Osteoblast (primary cell): ENCODE measurements around the gene KCNIP3. TPM values are rescaled to one million over a fixed set of nuclear protein-coding genes. Genes with fewer than 3 reads are reported as not detected.

ENCODE experiments used
- DNase-seq: peaks from one replicate; pipeline ENCODE4 v3.0.0; 2011; ENCODE audit warnings: low spot score, mixed read lengths; ENCODE audit not compliant: insufficient read length; ENCODE audit errors: missing footprints
- H2AFZ ChIP-seq: 2 replicates; pipeline ENCODE4 v1.6.0; 2011; ENCODE audit warnings: mild to moderate bottlenecking, low read length
- H3K27ac ChIP-seq: 2 replicates; pipeline ENCODE4 v1.5.1; 2011; ENCODE audit warnings: mild to moderate bottlenecking, low read depth, low read length, moderate library complexity
- H3K27me3 ChIP-seq: 2 replicates; pipeline ENCODE4 v1.6.0; 2012; ENCODE audit warnings: mild to moderate bottlenecking, control low read depth, inconsistent platforms, low read length, moderate library complexity; ENCODE audit not compliant: insufficient read depth
- H3K36me3 ChIP-seq: 2 replicates; pipeline ENCODE4 v1.5.1; 2011; ENCODE audit warnings: mild to moderate bottlenecking, low read length, control low read depth, moderate library complexity; ENCODE audit not compliant: insufficient read depth
- H3K4me1 ChIP-seq: 2 replicates; pipeline ENCODE4 v1.5.1; 2011; ENCODE audit warnings: mild to moderate bottlenecking, low read length, control low read depth, moderate library complexity; ENCODE audit not compliant: insufficient read depth
- H3K4me2 ChIP-seq: 2 replicates; pipeline ENCODE4 v1.6.0; 2011; ENCODE audit warnings: mild to moderate bottlenecking, low read length; ENCODE audit not compliant: insufficient read depth
- H3K4me3 ChIP-seq: fragments of 200-600 bp; sonication (generic); 3 replicates; pipeline ENCODE4 v1.5.1; 2012; ENCODE audit warnings: mild to moderate bottlenecking, low read length, inconsistent platforms; ENCODE audit not compliant: insufficient read depth
- H3K79me2 ChIP-seq: 2 replicates; pipeline ENCODE4 v1.6.0; 2012; ENCODE audit warnings: mild to moderate bottlenecking, low read length, control low read depth, inconsistent platforms; ENCODE audit not compliant: insufficient read depth
- H3K9me3 ChIP-seq: 2 replicates; pipeline ENCODE4 v1.5.1; 2011; ENCODE audit warnings: low read depth, low read length, control low read depth
- H4K20me1 ChIP-seq: 2 replicates; pipeline ENCODE4 v1.6.0; 2012; ENCODE audit warnings: mild to moderate bottlenecking, low read length, control low read depth; ENCODE audit not compliant: insufficient read depth
- total RNA-seq: library from RNA; depleted of rRNA; stranded (reverse); fragments of >200 nt; gene quantifications from 2 replicates; pipeline ENCODE4 v1.2.3, GENCODE V29; 2012
- TF ChIP-seq, protein P1 (sequence below): IDR thresholded peaks from 2 replicates; pipeline ENCODE4 v1.5.1; 2011; ENCODE audit warnings: mild to moderate bottlenecking, low read depth, low read length, moderate library complexity; ENCODE audit errors: extremely low read depth

Gene KCNIP3
- total RNA-seq, 1 donor, result under 0.01 TPM

GRCh38 chr2:95337829-95338228 is 40.7 kb downstream of the KCNIP3 start:
- no peaks in the 10 kb centered on the region for H3K79me2 ChIP-seq
- H3K36me3 ChIP-seq, result no peaks in the 10 kb centered on the region
- peaks cover 15% of the 10 kb centered on the region for H3K4me1 ChIP-seq
- TF ChIP-seq, protein P1, sequence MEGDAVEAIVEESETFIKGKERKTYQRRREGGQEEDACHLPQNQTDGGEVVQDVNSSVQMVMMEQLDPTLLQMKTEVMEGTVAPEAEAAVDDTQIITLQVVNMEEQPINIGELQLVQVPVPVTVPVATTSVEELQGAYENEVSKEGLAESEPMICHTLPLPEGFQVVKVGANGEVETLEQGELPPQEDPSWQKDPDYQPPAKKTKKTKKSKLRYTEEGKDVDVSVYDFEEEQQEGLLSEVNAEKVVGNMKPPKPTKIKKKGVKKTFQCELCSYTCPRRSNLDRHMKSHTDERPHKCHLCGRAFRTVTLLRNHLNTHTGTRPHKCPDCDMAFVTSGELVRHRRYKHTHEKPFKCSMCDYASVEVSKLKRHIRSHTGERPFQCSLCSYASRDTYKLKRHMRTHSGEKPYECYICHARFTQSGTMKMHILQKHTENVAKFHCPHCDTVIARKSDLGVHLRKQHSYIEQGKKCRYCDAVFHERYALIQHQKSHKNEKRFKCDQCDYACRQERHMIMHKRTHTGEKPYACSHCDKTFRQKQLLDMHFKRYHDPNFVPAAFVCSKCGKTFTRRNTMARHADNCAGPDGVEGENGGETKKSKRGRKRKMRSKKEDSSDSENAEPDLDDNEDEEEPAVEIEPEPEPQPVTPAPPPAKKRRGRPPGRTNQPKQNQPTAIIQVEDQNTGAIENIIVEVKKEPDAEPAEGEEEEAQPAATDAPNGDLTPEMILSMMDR, result no peak
- peak; percentile 34 for DNase-seq
- no peaks in the 10 kb centered on the region for H3K9me3 ChIP-seq
- no peak overlapping the region for H3K27ac ChIP-seq
- no peak overlapping the region for H2AFZ ChIP-seq
- no peak overlapping the region for H3K4me3 ChIP-seq
- no peaks in the 10 kb centered on the region for H4K20me1 ChIP-seq
- H3K27me3 ChIP-seq, result peaks cover 41% of the 10 kb centered on the region
- H3K4me2 ChIP-seq, result no peak overlapping the region

GRCh38 chr2:95342556-95343320 is 45.6 kb downstream of the KCNIP3 start:
- peaks cover 55% of the 10 kb centered on the region for H3K27me3 ChIP-seq
- no peaks in the 10 kb centered on the region for H3K9me3 ChIP-seq
- H3K4me2 ChIP-seq, result no peak overlapping the region
- H3K4me1 ChIP-seq, result peaks cover 7% of the 10 kb centered on the region
- H3K79me2 ChIP-seq, result no peaks in the 10 kb centered on the region
- H3K4me3 ChIP-seq, result no peak overlapping the region
- peak; percentile 73 for DNase-seq
- no peaks in the 10 kb centered on the region for H4K20me1 ChIP-seq
- H3K36me3 ChIP-seq, result no peaks in the 10 kb centered on the region
- H3K27ac ChIP-seq, result no peak overlapping the region
- H2AFZ ChIP-seq, result no peak overlapping the region
- TF ChIP-seq, protein P1, result no peak

GRCh38 chr2:95343429-95344214 is 46.5 kb downstream of the KCNIP3 start:
- Histone ChIP-seq H4K20me1 (no peaks in the 10 kb centered on the region), H3K27ac (no peak overlapping the region), H3K4me2 (no peak overlapping the region), H3K4me3 (no peak overlapping the region), H3K79me2 (no peaks in the 10 kb centered on the region), H3K36me3 (no peaks in the 10 kb centered on the region), H2AFZ (no peak overlapping the region), H3K9me3 (no peaks in the 10 kb centered on the region), H3K27me3 (peaks cover 48% of the 10 kb centered on the region), H3K4me1 (peaks cover 7% of the 10 kb centered on the region)
- TF ChIP-seq, protein P1, result no peak
- peak; percentile 75 for DNase-seq

DNA sequence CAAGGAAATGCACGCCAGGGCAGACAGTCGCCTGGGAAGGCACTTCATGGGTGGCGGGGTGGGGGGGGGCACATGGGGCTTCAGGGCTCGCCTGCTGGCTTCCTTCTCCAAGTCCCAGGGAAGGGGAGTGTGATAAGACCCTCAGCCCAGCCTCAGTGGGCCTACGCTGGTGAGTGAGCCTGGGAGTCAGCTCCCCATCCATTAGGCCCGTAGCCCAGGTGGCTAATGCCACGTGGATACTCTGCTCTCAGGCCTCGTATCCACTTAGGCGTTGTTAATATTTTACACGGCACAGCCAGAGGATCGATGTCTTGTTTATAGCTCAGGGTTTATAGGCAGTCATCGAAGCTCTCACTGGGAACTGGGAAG is 47.1 kb downstream of the KCNIP3 start:
- TF ChIP-seq, protein P1, result no peak
- H3K27me3 ChIP-seq, result peaks cover 48% of the 10 kb centered on the region
- H3K9me3 ChIP-seq, result no peaks in the 10 kb centered on the region
- H3K79me2 ChIP-seq, result no peaks in the 10 kb centered on the region
- no peak overlapping the region for H3K4me2 ChIP-seq
- H3K4me3 ChIP-seq, result no peak overlapping the region
- H3K27ac ChIP-seq, result no peak overlapping the region
- peaks cover 7% of the 10 kb centered on the region for H3K4me1 ChIP-seq
- H4K20me1 ChIP-seq, result no peaks in the 10 kb centered on the region
- peak; percentile 71 for DNase-seq
- H2AFZ ChIP-seq, result no peak overlapping the region
- H3K36me3 ChIP-seq, result no peaks in the 10 kb centered on the region
